Psoas muscle (tissue), 8 donors: ENCODE measurements around the gene COL20A1. TPM values are rescaled to one million over a fixed set of nuclear protein-coding genes. Genes with fewer than 3 reads are reported as not detected.
"Not testable (repeated sequence)": the region's sequence is repeated elsewhere in the genome, so short reads cannot be mapped to it uniquely, and the experiment has no call there.

Experiments
- ATAC-seq, 4 donors: fragments of 200-7000 bp; cut with Tn5 transposase; one replicate each; pipeline ENCODE4 v1.9.1; 2020; ENCODE audit warnings: moderate library complexity in 3 of 4, mild to moderate bottlenecking in 2 of 4
- DNase-seq, 2 donors: peaks; one replicate each; pipeline ENCODE4 v3.0.0-alpha.2; 2020
- H3K27ac ChIP-seq: fragments of 200-600 bp; one replicate; pipeline ENCODE4 v1.8.0; 2022
- H3K27me3 ChIP-seq, 3 donors: fragments of 200-600 bp in 1 of 3; one replicate each; pipeline versions ENCODE4 v1.6.1 to v1.8.0; 2013 to 2022; ENCODE audit warnings: low read length in 2 of 3, mild to moderate bottlenecking in 2 of 3, moderate library complexity in 1 of 3; ENCODE audit not compliant: insufficient read depth in 3 of 3
- H3K36me3 ChIP-seq, 2 donors: fragments of 200-600 bp in 1 of 2; one replicate each; pipeline versions ENCODE4 v1.6.1 to v1.8.0; 2013 to 2022; ENCODE audit warnings: low read depth in 1 of 2, mild to moderate bottlenecking in 1 of 2, moderate library complexity in 1 of 2; ENCODE audit not compliant: insufficient read depth in 1 of 2
- H3K4me1 ChIP-seq: fragments of 200-600 bp; one replicate; pipeline ENCODE4 v1.8.0; 2022
- H3K4me3 ChIP-seq: fragments of 200-600 bp; one replicate; pipeline ENCODE4 v1.8.0; 2022; ENCODE audit warnings: mild to moderate bottlenecking
- H3K9me3 ChIP-seq: fragments of 200-600 bp; one replicate; pipeline ENCODE4 v1.8.0; 2022
- WGBS, 3 donors: extraction: QIAGEN DNeasy Blood & Tissue Kit; methylation state at CpG; one replicate each; pipeline versions ENCODE4 v1.1.6 to v1.1.7; 2013; 5-methylcytosine and 5-hydroxymethylcytosine counted together
- intact Hi-C, 2 donors: fragments of 100-400 bp; cut with DNase I; formaldehyde crosslinking; loops; one replicate each; pipeline versions ENCODE4 v1.11.0 to v1.14.2; 2022
- polyA plus RNA-seq, 3 donors: library from polyadenylated mRNA; stranded (reverse); fragments of 200-250 nt; gene quantifications; one replicate each; pipeline ENCODE4 v1.2.3, GENCODE V29; 2013
- total RNA-seq, 4 donors: library from RNA; stranded (reverse); fragmentation: NEBNext Ultra II Directional in 2 of 4; extraction: Animal tissue kit (Norgen Biotek cat#: 25700) in 2 of 4; gene quantifications; one replicate each; pipeline versions ENCODE4 v1.2.1 to v1.2.4, GENCODE V29; 2021 to 2023
- TF ChIP-seq, protein P1 (sequence below): fragments of 200-600 bp; IDR thresholded peaks from one replicate; pipeline ENCODE4 v1.8.0; 2022; ENCODE audit warnings: antibody characterized with exemption
- donor health status: healthy with polysubstance abuse.
- donor health status: DM: no; HTN: no; CAD: no; lungs with moderate emphysema.
- donor health status: Bipolar disorder and iron deficiency.
- donor health status: healthy.
- donor health status: DM: yes; HTN: yes; CAD: no.
- donor health status: DM: no; HTN: no; CAD: no.
- donor health status: DM: no; HTN: no; CAD: no.
- donor health status: DM: yes; HTN: yes; CAD: no.

The COL20A1 gene
- total and polyA plus RNA-seq, 7 donors: 0.08 to 0.09 TPM; not detected in 5

- TF ChIP-seq, protein P1, sequence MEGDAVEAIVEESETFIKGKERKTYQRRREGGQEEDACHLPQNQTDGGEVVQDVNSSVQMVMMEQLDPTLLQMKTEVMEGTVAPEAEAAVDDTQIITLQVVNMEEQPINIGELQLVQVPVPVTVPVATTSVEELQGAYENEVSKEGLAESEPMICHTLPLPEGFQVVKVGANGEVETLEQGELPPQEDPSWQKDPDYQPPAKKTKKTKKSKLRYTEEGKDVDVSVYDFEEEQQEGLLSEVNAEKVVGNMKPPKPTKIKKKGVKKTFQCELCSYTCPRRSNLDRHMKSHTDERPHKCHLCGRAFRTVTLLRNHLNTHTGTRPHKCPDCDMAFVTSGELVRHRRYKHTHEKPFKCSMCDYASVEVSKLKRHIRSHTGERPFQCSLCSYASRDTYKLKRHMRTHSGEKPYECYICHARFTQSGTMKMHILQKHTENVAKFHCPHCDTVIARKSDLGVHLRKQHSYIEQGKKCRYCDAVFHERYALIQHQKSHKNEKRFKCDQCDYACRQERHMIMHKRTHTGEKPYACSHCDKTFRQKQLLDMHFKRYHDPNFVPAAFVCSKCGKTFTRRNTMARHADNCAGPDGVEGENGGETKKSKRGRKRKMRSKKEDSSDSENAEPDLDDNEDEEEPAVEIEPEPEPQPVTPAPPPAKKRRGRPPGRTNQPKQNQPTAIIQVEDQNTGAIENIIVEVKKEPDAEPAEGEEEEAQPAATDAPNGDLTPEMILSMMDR: no peak
- WGBS, 3 donors: 51 to 60% (median 57%) methylated on average over 5 of the region's 5 CpGs
- intact Hi-C loops: no loop called here
- Histone ChIP-seq H3K36me3 (no peaks in the 10 kb centered on the region), H3K4me3 (no peak overlapping the region), H3K27ac (no peak overlapping the region), H3K4me1 (no peaks in the 10 kb centered on the region), H3K27me3 (peaks cover 0 to 57% (median 9%) of the 10 kb centered on the region in 3 donors), H3K9me3 (peaks cover 18% of the 10 kb centered on the region)
- DNase-seq (no peak), ATAC-seq (no peak)
Measured at GRCh38 chr20:63303095-63303666, 10.2 kb downstream of the COL20A1 start.

DNA sequence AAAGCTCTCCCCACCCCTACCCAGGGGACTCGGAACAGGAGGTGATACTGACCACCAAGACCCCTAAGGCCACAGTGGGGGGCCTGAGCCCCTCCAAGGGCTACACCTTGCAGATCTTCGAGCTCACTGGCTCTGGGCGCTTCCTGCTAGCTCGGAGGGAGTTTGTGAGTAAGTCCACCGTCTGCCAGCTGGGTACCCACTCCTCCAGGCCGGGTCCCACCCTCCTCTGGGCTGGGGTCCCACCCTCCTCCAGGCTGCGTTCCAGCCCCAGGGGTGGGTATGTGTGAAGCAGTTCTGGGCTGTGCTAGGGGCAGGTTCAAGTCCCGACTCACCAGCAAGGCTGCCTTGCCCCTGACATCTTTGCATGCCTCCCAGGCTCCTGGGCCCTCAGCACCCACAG is 12.4 kb downstream of the COL20A1 start:
- Histone ChIP-seq H3K9me3 (peaks cover 18% of the 10 kb centered on the region), H3K27ac (no peak overlapping the region), H3K4me1 (no peaks in the 10 kb centered on the region), H3K4me3 (no peak overlapping the region), H3K36me3 (no peaks in the 10 kb centered on the region), H3K27me3 (peaks cover 0 to 63% (median 10%) of the 10 kb centered on the region in 3 donors)
- TF ChIP-seq, protein P1: no peak
- intact Hi-C loops: loop anchor here in 1 of 2 donors (5.0 kb wide), 1 partner anchor 77 kb away; no protein-coding TSS in a partner anchor
- no peak for DNase-seq
- 19 to 21% (median 20%) methylated on average over 8 of the region's 8 CpGs for WGBS, 3 donors
- ATAC-seq: no peak

GRCh38 chr20:63305933-63306672 is 13.1 kb downstream of the COL20A1 start:
- intact Hi-C loops: loop anchor here in 1 of 2 donors (5.0 kb wide), 1 partner anchor 76 kb away; no protein-coding TSS in a partner anchor
- not testable (repeated sequence) for H3K4me3 ChIP-seq, ATAC-seq, DNase-seq, H3K4me1 ChIP-seq, H3K36me3 ChIP-seq, H3K27ac ChIP-seq
- 70 to 75% (median 74%) methylated on average over 21 to 24 of the region's 30 CpGs for WGBS, 3 donors
- peaks cover 0 to 61% (median 8%) of the 10 kb centered on the region in 3 donors for H3K27me3 ChIP-seq
- H3K9me3 ChIP-seq: peaks cover 15% of the 10 kb centered on the region

- Histone ChIP-seq H3K4me1 (no peaks in the 10 kb centered on the region), H3K27ac (no peak overlapping the region), H3K9me3 (peaks cover 7% of the 10 kb centered on the region), H3K4me3 (no peak overlapping the region), H3K27me3 (peaks cover 0 to 56% (median 8%) of the 10 kb centered on the region in 3 donors), H3K36me3 (no peaks in the 10 kb centered on the region)
- no peak for DNase-seq
- ATAC-seq: no peak
- intact Hi-C loops: loop anchor here in 1 of 2 donors (5.0 kb wide), 1 partner anchor 75 kb away; no protein-coding TSS in a partner anchor
- 70 to 75% (median 71%) methylated on average over 34 to 35 of the region's 35 CpGs for WGBS, 3 donors
- TF ChIP-seq, protein P1: no peak
Measured at GRCh38 chr20:63306673-63307537, 13.9 kb downstream of the COL20A1 start.
